CD14-positive monocyte (primary cell): Measurements from ENCODE around the gene CLEC4G. TPM values are rescaled to one million over a fixed set of nuclear protein-coding genes. Genes with fewer than 3 reads are reported as not detected.

Source experiments
- DNase-seq, 3 donors: peaks; one replicate each; pipeline ENCODE4 v3.0.0-alpha.2; 2011 to 2022
- H2AFZ ChIP-seq: 2 replicates; pipeline ENCODE4 v1.6.0; 2012; ENCODE audit warnings: mild to moderate bottlenecking, low read depth, low read length, inconsistent platforms; ENCODE audit not compliant: insufficient read depth, poor library complexity, severe bottlenecking
- H3K27ac ChIP-seq, 2 donors: 1 replicate in 1 of 2; 2 replicates in 1 of 2; pipeline ENCODE4 v1.5.1; 2012 to 2013; ENCODE audit warnings: low read length in 2 of 2, control low read depth in 1 of 2, inconsistent platforms in 1 of 2, low read depth in 1 of 2, mild to moderate bottlenecking in 1 of 2
- H3K27me3 ChIP-seq, 2 donors: one replicate each; pipeline versions ENCODE4 v1.6.0 to v1.6.1; 2011 to 2013; ENCODE audit warnings: low read length in 2 of 2; ENCODE audit not compliant: control insufficient read depth in 2 of 2, insufficient read depth in 2 of 2
- H3K36me3 ChIP-seq, 2 donors: replicated peaks in 1 of 2; 1 replicate in 1 of 2; 2 replicates in 1 of 2; pipeline versions ENCODE4 v1.5.1 to v1.6.1; 2012 to 2013; ENCODE audit warnings: low read length in 2 of 2, control low read depth in 1 of 2, inconsistent platforms in 1 of 2, mild to moderate bottlenecking in 1 of 2; ENCODE audit not compliant: insufficient read depth in 2 of 2, control insufficient read depth in 1 of 2
- H3K4me1 ChIP-seq, 2 donors: 1 replicate in 1 of 2; 2 replicates in 1 of 2; pipeline versions ENCODE4 v1.5.1 to v1.6.1; 2012 to 2013; ENCODE audit warnings: low read length in 2 of 2, control low read depth in 1 of 2, inconsistent platforms in 1 of 2, mild to moderate bottlenecking in 1 of 2, moderate library complexity in 1 of 2; ENCODE audit not compliant: insufficient read depth in 2 of 2, control insufficient read depth in 1 of 2
- H3K4me2 ChIP-seq: replicated peaks from 2 replicates; pipeline ENCODE3; 2012; ENCODE audit warnings: low read length, moderate library complexity, mild to moderate bottlenecking; ENCODE audit not compliant: poor library complexity, severe bottlenecking; ENCODE audit errors: extremely low read depth
- H3K4me3 ChIP-seq, 3 experiments: fragments of 200-600 bp in 1 of 3; sonication (generic) in 1 of 3; replicated peaks in 1 of 3; 1 replicate in 2 of 3; 2 replicates in 1 of 3; pipeline ENCODE4 v1.5.1; 2011 to 2013; ENCODE audit warnings: low read length in 3 of 3, mild to moderate bottlenecking in 3 of 3, control low read depth in 2 of 3, low read depth in 2 of 3, inconsistent platforms in 1 of 3, moderate library complexity in 1 of 3
- H3K79me2 ChIP-seq: 2 replicates; pipeline ENCODE4 v1.6.0; 2012; ENCODE audit warnings: mild to moderate bottlenecking, control low read depth, inconsistent platforms, low read length, moderate library complexity; ENCODE audit not compliant: insufficient read depth
- H3K9ac ChIP-seq: 2 replicates; pipeline ENCODE4 v1.6.0; 2017; ENCODE audit warnings: low read length, mild to moderate bottlenecking; ENCODE audit not compliant: insufficient read depth, poor library complexity, severe bottlenecking
- H3K9me3 ChIP-seq, 2 donors: replicated peaks in 1 of 2; 1 replicate in 1 of 2; 2 replicates in 1 of 2; pipeline versions ENCODE4 v1.5.1 to v1.6.1; 2012 to 2013; ENCODE audit warnings: low read length in 2 of 2, control low read depth in 1 of 2; ENCODE audit not compliant: control insufficient read depth in 1 of 2, insufficient read depth in 1 of 2
- H4K20me1 ChIP-seq: 2 replicates; pipeline ENCODE4 v1.6.0; 2012; ENCODE audit warnings: mild to moderate bottlenecking, low read length, control low read depth, moderate library complexity; ENCODE audit not compliant: insufficient read depth
- H3K27ac Mint-ChIP-seq, 7 donors: one replicate each; pipeline ENCODE4 v1.8.0; 2020; ENCODE audit warnings: mild to moderate bottlenecking in 7 of 7, mixed read lengths in 7 of 7, moderate library complexity in 6 of 7, inconsistent platforms in 2 of 7
- H3K27me3 Mint-ChIP-seq, 3 donors: one replicate each; pipeline ENCODE4 v1.8.0; 2021 to 2022; ENCODE audit warnings: low read depth in 3 of 3, mild to moderate bottlenecking in 3 of 3, mixed read lengths in 3 of 3, moderate library complexity in 3 of 3, inconsistent platforms in 1 of 3
- H3K36me3 Mint-ChIP-seq, 2 donors: one replicate each; pipeline ENCODE4 v1.8.0; 2020; ENCODE audit warnings: mixed read lengths in 2 of 2, inconsistent platforms in 1 of 2, mild to moderate bottlenecking in 1 of 2
- H3K4me1 Mint-ChIP-seq: one replicate; pipeline ENCODE4 v1.8.0; 2020; ENCODE audit warnings: mild to moderate bottlenecking, mixed read lengths
- H3K4me3 Mint-ChIP-seq, 2 donors: one replicate each; pipeline ENCODE4 v1.8.0; 2020; ENCODE audit warnings: mild to moderate bottlenecking in 2 of 2, mixed read lengths in 2 of 2, moderate library complexity in 1 of 2
- H3K9me3 Mint-ChIP-seq, 7 donors: one replicate each; pipeline ENCODE4 v1.8.0; 2020 to 2022; ENCODE audit warnings: mixed read lengths in 7 of 7, mild to moderate bottlenecking in 6 of 7, moderate library complexity in 6 of 7, inconsistent platforms in 2 of 7
- WGBS: methylation state at CpG from one replicate; pipeline ENCODE4 v1.1.5; 2013; ENCODE audit warnings: missing lambda C conversion rate; ENCODE audit not compliant: insufficient coverage; 5-methylcytosine and 5-hydroxymethylcytosine counted together
- intact Hi-C, 2 donors: fragments of 100-400 bp; cut with micrococcal nuclease; formaldehyde crosslinking; loops; one replicate each; pipeline versions ENCODE4 v1.15.0 to v1.15.1; 2023
- polyA plus RNA-seq, 3 donors: library from polyadenylated mRNA; depleted of rRNA in 1 of 3; unstranded in 2 of 3; stranded (reverse) in 1 of 3; fragments of 300-500 nt in 2 of 3; fragments of >200 nt in 1 of 3; fragmentation: Illumina TruSeq in 2 of 3; gene quantifications; 1 replicate in 2 of 3; 2 replicates in 1 of 3; pipeline ENCODE4 v1.2.3, GENCODE V29; 2012 to 2021
- TF ChIP-seq, protein P1 (sequence below): fragments of 200-600 bp; IDR thresholded peaks from one replicate; pipeline ENCODE4 v1.8.0; 2022; ENCODE audit warnings: antibody characterized with exemption, mild to moderate bottlenecking

CLEC4G gene
- polyA plus RNA-seq, 3 donors: 4.7 to 7.9 (median 7.1) TPM

DNA sequence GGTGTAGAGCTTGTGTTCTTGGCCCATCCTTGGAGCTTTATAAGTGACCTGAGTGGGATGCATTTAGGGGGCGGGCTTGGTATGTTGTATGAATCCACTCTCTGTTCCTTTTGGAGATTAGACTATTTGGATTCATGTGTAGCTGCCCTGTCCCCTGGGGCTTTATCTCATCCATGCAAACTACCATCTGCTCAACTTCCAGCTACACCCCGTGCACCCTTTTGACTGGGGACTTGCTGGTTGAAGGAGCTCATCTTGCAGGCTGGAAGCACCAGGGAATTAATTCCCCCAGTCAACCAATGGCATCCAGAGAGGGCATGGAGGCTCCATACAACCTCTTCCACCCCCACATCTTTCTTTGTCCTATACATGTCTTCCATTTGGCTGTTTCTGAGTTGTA is 37.3 kb upstream of the CLEC4G start:
- H3K27me3 Mint-ChIP-seq: peaks cover 0 to 4% (median 3%) of the 10 kb centered on the region in 3 donors
- H3K4me3 Mint-ChIP-seq: no peak overlapping the region
- peaks cover 41% of the 10 kb centered on the region for H3K4me1 Mint-ChIP-seq
- Histone ChIP-seq H3K27me3 (no peaks in the 10 kb centered on the region), H4K20me1 (no peaks in the 10 kb centered on the region), H3K27ac (no peak overlapping the region), H3K4me1 (peaks cover 33 to 38% of the 10 kb centered on the region in 2 donors), H3K79me2 (no peaks in the 10 kb centered on the region), H3K9me3 (no peaks in the 10 kb centered on the region), H3K4me2 (no peak overlapping the region), H3K36me3 (no peaks in the 10 kb centered on the region), H3K9ac (no peak overlapping the region), H3K4me3 (no peak overlapping the region), H2AFZ (no peak overlapping the region)
- TF ChIP-seq, protein P1, sequence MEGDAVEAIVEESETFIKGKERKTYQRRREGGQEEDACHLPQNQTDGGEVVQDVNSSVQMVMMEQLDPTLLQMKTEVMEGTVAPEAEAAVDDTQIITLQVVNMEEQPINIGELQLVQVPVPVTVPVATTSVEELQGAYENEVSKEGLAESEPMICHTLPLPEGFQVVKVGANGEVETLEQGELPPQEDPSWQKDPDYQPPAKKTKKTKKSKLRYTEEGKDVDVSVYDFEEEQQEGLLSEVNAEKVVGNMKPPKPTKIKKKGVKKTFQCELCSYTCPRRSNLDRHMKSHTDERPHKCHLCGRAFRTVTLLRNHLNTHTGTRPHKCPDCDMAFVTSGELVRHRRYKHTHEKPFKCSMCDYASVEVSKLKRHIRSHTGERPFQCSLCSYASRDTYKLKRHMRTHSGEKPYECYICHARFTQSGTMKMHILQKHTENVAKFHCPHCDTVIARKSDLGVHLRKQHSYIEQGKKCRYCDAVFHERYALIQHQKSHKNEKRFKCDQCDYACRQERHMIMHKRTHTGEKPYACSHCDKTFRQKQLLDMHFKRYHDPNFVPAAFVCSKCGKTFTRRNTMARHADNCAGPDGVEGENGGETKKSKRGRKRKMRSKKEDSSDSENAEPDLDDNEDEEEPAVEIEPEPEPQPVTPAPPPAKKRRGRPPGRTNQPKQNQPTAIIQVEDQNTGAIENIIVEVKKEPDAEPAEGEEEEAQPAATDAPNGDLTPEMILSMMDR: no peak
- no peak for DNase-seq
- H3K9me3 Mint-ChIP-seq: no peaks in the 10 kb centered on the region
- H3K36me3 Mint-ChIP-seq: no peaks in the 10 kb centered on the region
- WGBS: 100% methylated on average over 1 of the region's 2 CpGs
- no peak overlapping the region for H3K27ac Mint-ChIP-seq
- intact Hi-C loops: no loop called here

DNA sequence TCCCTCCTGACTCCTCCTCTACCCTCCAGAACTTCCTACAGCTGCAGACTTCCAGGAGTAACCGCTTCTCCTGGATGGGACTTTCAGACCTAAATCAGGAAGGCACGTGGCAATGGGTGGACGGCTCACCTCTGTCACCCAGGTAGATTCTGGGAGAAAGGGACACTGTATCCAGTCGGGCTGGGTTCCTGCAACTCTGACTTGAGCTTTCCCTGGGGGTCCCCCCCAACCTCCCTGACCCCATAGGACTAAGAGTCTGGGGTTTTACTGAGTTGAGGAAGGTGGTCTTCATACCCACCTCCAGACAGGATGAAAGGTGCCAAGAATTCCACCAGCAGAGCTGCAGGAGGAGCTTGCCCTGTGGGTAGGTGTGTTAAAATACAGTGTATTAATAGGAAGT is 35.6 kb upstream of the CLEC4G start:
- intact Hi-C loops: no loop called here
- Histone ChIP-seq H3K27ac (no peak overlapping the region), H3K27me3 (no peaks in the 10 kb centered on the region), H3K4me2 (no peak overlapping the region), H3K4me3 (no peak overlapping the region), H3K9me3 (no peaks in the 10 kb centered on the region), H4K20me1 (no peaks in the 10 kb centered on the region), H3K36me3 (no peaks in the 10 kb centered on the region), H3K4me1 (peaks cover 16 to 21% of the 10 kb centered on the region in 2 donors), H2AFZ (no peak overlapping the region), H3K9ac (no peak overlapping the region), H3K79me2 (no peaks in the 10 kb centered on the region)
- no peaks in the 10 kb centered on the region for H3K9me3 Mint-ChIP-seq
- WGBS: no CpG with 5 or more reads among the region's 4 CpGs
- H3K27me3 Mint-ChIP-seq: peaks cover 0 to 7% (median 4%) of the 10 kb centered on the region in 3 donors
- H3K4me1 Mint-ChIP-seq: peaks cover 36% of the 10 kb centered on the region
- no peak overlapping the region for H3K4me3 Mint-ChIP-seq
- H3K36me3 Mint-ChIP-seq: no peaks in the 10 kb centered on the region
- TF ChIP-seq, protein P1: no peak
- no peak for DNase-seq
- H3K27ac Mint-ChIP-seq: no peak overlapping the region
